ENCODE measurements around the gene BTBD17.

DNA sequence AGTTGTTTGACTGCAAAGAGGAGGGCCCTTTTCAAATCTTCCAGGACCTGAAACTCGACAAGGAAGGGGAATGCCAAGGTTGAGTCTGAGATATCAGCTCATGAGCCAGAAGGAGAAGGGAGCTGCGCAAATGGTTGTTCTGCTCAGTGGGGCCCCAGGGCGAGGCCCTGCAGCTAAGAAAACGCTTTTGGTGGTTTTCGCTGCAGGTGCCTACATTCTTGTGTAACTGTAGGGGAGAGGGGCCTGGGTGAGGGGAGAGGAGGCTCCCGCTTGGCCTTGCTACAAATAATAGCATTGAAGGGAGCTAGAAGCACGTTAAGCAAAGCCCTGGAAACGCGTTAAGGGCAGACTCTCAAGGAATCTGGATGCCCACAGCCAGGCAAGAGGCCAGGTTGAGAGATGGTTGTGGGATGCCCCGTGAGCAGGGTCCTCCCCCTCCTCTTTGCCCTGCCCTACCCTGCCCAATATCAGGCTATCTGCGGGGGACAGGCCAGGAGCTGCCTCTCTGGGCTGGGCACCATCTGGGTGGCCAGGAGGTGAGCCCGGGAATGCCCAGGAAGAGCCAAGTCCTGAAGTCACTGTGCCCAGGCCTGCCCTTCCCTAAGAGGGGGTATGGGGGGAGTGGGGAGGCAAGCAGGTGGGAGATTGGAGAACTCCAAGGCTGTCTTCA is 27.6 kb upstream of the BTBD17 start:
- no peak for TF ChIP-seq CTCF (IDR thresholded peaks at IDR 0.05; ENCODE audit: insufficient read depth, low read length, poor library complexity, severe bottlenecking)
- no peak for TF ChIP-seq EZH2phosphoT487 (conservative IDR thresholded peaks at IDR 0.05; ENCODE audit: low read length)

Data from SU-DHL-6 (cell line).